HepG2 (cell line): ENCODE measurements around the gene TUBGCP6. TPM values are rescaled to one million over a fixed set of nuclear protein-coding genes. Genes with fewer than 3 reads are reported as not detected.
A peak's percentile ranks its signal among the peaks of the same experiment; 100 is the strongest.

Experiments
- BRD4 ChIP-seq: sonication (generic); formaldehyde crosslinking; IDR thresholded peaks from 2 replicates; pipeline ENCODE4 v1.4.0; 2020; ENCODE audit warnings: missing genetic modification reagents
- CENPBD1 ChIP-seq: sonication (generic); formaldehyde crosslinking; IDR thresholded peaks from 2 replicates; pipeline ENCODE4 v1.8.0; 2022; ENCODE audit warnings: missing genetic modification reagents, low read depth, mild to moderate bottlenecking, borderline replicate concordance
- HNF4A ChIP-seq: sonication (generic); formaldehyde crosslinking; IDR thresholded peaks from 2 replicates; pipeline ENCODE4 v1.4.0; 2020; ENCODE audit warnings: missing genetic modification reagents
- IRX3 ChIP-seq: sonication (generic); formaldehyde crosslinking; IDR thresholded peaks from 2 replicates; pipeline ENCODE4 v1.8.1; 2023; ENCODE audit warnings: mild to moderate bottlenecking, low read depth, missing genetic modification reagents, borderline replicate concordance
- KDM5B ChIP-seq: sonication (generic); formaldehyde crosslinking; IDR thresholded peaks from 2 replicates; pipeline ENCODE4 v1.4.0; 2020; ENCODE audit warnings: missing genetic modification reagents, mild to moderate bottlenecking, borderline replicate concordance
- NCOA5 ChIP-seq: sonication (generic); formaldehyde crosslinking; IDR thresholded peaks from 2 replicates; pipeline ENCODE4 v1.4.0; 2020; ENCODE audit warnings: missing genetic modification reagents
- SMARCC2 ChIP-seq: fragments of 450-650 bp; IDR thresholded peaks from 2 replicates; pipeline ENCODE4 v1.6.1; 2017; ENCODE audit warnings: antibody characterized with exemption, mild to moderate bottlenecking
- ZFP62 ChIP-seq: sonication (generic); formaldehyde crosslinking; IDR thresholded peaks from 2 replicates; pipeline ENCODE4 v1.4.0; 2020; ENCODE audit warnings: missing genetic modification reagents
- ZFX ChIP-seq: sonication (generic); formaldehyde crosslinking; IDR thresholded peaks from 2 replicates; pipeline ENCODE4 v1.4.0; 2020; ENCODE audit warnings: mild to moderate bottlenecking, low read depth, missing genetic modification reagents, moderate library complexity
- ZNF180 ChIP-seq: sonication (generic); formaldehyde crosslinking; IDR thresholded peaks from 2 replicates; pipeline ENCODE4 v1.4.0; 2020; ENCODE audit warnings: low read depth, missing genetic modification reagents, borderline replicate concordance
- ZNF280D ChIP-seq: sonication (generic); formaldehyde crosslinking; IDR thresholded peaks from 2 replicates; pipeline ENCODE4 v1.5.1; 2020; ENCODE audit warnings: mild to moderate bottlenecking, missing genetic modification reagents
- ZNF747 ChIP-seq: sonication (generic); formaldehyde crosslinking; IDR thresholded peaks from 2 replicates; pipeline ENCODE4 v1.8.1; 2023; ENCODE audit warnings: missing genetic modification reagents, mild to moderate bottlenecking, borderline replicate concordance
- polyA plus RNA-seq, 8 experiments: library from polyadenylated mRNA; depleted of rRNA in 3 of 8; stranded (reverse) in 7 of 8; unstranded in 1 of 8; fragments of >200 nt; fragmentation: Illumina TruSeq in 4 of 8; extraction: Trizol in 4 of 8; gene quantifications; 2 replicates each; pipeline versions ENCODE4 v1.2.1 to v1.2.3, GENCODE V29; 2011 to 2016; ENCODE audit warnings: low read depth in 4 of 8, missing spikeins in 1 of 8, mixed read lengths in 1 of 8; ENCODE audit not compliant: insufficient read depth in 1 of 8
- total RNA-seq, 5 experiments: library from RNA; depleted of rRNA; stranded (reverse); fragments of >200 nt; fragmentation: Illumina TruSeq; extraction: Trizol; gene quantifications; 2 replicates each; pipeline ENCODE4 v1.2.3, GENCODE V29; 2016; ENCODE audit warnings: low read depth in 1 of 5

Gene TUBGCP6
- total and polyA plus RNA-seq, 2 of the 13 experiments (the other 11 are each of a cell fraction or from before 2014, with no cell fraction given) = 14.6 to 15.7 TPM

DNA sequence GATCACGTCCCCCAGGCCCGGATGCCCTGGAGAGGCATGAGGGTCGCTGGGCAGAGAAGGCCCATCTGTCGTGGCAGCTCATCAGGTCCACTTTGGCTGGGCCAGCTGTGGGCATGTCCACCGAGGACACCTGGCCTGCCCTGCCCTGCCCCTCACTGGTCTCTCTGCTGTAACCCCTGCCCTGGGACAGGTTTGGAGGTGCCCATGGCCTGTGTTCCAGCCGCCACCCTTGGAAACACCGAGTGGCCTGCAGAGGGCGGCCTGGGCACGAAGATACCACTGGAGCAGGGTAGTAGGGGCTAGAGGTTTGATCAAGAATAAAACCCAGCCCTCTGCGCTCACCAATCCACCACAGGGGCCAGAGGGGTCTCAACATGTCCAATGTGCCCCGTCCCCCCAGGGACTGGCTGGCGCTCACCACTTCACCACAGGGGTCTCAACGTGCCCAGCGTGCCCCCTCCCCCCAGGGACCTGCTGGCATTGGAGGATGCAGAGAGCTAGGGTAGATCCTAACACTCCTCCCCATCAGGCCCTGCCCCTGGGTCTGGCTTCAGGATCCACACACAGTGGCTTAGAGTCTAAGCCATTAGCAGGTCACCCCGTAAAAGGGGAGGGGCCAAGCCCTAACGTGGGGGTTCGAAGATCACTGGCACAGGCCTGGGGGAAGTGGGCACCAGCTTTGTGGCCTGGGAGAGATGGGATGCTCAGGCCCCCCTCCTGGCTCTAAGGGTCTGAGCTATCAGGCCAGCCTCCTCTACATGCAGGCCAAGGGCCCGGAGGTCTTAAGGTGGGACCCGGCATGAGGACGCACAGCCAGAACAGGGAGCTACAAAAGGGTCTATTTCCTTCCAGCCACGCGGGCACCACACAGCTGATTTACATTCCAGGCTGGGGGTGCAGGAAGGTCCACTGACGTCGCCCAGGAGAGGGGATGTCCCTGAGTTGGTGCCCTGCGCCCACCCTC is 7.5 kb upstream of the TUBGCP6 start (continued):
- TF ChIP-seq NCOA5 (CRISPR knock-in tag) (no peak), ZFP62 (CRISPR knock-in tag) (no peak), HNF4A (CRISPR knock-in tag) (peak; percentile 6; the same call in 1 of the 2 replicates), ZFX (CRISPR knock-in tag) (no peak), ZNF280D (CRISPR knock-in tag) (no peak), BRD4 (CRISPR knock-in tag) (0 out of 2 replicates have a peak, but pooled peaks have one; percentile 29), CENPBD1 (CRISPR knock-in tag) (no peak), KDM5B (CRISPR knock-in tag) (no peak), ZNF180 (CRISPR knock-in tag) (no peak), IRX3 (CRISPR knock-in tag) (no peak), ZNF747 (CRISPR knock-in tag) (no peak), SMARCC2 (no peak)
- TF ChIP-seq, all 625 proteins: peak for 37
